Ramos (cell line): ENCODE data around the gene SLC36A3.
"Not testable (repeated sequence)": the region's sequence is repeated elsewhere in the genome, so short reads cannot be mapped to it uniquely, and the experiment has no call there.

Source experiments
- in situ Hi-C: fragments of 300-500 bp; cut with MboI; formaldehyde crosslinking; loops from one replicate; pipeline ENCODE4 v1.14.3; 2022; ENCODE audit warnings: low sequenced_read_pairs; ENCODE audit not compliant: unreplicated experiment

The SLC36A3 gene

DNA sequence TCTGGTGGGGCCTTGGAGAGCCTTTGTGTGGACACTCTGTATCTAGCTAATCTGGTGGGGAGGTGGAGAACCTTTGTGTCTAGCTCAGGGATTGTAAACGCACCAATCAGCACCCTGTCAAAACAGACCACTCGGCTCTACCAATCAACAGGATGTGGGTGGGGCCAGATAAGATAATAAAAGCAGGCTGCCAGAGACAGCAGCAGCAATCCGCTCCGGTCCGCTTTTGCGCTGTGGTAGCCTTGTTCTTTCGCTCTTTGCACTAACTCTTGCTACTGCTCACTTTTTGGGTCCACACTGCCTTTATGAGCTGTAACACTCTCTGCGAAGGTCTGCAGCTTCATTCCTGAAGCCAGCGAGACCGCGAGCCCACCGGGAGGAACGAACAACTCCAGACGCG lies 6.3 kb upstream of the SLC36A3 start:
- in situ Hi-C loops = not testable (repeated sequence)

DNA sequence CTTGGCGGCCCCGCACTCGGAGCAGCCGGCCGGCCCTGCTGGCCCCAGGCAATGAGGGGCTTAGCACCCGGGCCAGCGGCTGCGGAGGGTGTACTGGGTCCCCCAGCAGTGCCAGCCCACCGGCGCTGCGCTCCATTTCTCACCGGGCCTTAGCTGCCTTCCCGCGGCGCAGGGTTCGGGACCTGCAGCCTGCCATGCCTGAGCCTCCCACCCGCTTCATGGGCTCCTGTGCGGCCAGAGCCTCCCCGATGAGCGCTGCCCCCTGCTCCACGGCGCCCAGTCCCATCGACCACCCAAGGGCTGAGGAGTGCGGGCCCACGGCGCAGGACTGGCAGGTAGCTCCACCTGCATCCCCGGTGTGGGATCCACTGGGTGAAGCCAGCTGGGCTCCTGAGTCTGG lies 5.7 kb upstream of the SLC36A3 start:
- in situ Hi-C loops = not testable (repeated sequence)

DNA sequence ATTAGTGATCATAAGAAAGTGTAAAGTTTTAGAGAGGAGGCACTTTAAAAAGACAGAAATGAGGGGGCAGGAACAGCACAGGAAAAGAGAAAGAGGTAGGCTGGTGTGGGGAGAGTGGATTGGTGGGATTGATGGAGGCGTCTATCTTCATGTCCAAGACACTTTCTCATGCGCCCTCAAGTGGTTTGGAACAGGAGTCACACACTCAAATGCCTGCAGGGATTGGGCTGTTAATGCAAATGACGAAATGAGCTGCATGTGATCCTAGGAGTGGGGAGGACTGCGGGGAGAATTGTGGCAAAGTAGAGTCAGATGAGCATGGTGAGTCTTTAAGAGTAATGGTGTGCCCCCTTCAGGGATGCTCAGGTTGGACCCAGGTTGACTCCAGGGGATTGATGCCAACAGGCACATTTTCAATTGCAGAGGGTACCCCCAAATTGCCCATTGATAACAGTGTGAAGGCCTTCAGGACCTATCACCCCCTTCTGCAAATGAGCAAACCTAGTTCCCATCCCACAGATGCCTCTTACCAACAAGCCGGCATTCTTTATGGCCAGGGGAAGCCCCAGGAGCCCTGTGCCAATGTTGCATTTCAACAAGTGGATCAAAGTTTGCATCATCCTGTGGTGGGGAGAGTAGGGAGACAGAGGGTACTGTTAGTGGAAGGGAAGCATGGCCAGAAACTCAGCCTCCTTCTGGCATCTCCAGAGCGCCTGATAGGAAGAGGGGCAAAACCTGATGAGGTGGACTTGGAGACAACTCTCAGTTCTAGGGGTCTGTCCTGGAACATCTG lies 5.3 kb downstream of the SLC36A3 start:
- in situ Hi-C loops = no loop called here

DNA sequence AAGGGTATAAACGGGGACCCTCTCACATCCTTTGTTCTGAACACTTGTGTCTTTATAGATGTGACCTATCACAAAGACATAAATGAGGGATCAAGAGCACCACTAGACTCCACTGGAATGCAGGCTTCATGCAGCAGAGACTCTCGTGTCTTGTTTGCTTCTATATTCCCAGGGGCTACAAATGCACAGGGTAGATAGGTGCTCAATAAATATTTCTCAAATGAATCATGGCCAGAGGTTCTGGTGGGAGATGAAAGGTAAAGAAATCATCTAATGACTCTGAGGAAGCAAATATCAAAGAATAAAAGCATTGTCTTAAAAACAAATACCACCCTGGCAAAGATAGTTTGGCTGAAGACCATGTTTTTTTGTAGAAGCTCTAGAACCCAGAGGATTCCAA lies 6.6 kb downstream of the SLC36A3 start:
- in situ Hi-C loops = no loop called here

DNA sequence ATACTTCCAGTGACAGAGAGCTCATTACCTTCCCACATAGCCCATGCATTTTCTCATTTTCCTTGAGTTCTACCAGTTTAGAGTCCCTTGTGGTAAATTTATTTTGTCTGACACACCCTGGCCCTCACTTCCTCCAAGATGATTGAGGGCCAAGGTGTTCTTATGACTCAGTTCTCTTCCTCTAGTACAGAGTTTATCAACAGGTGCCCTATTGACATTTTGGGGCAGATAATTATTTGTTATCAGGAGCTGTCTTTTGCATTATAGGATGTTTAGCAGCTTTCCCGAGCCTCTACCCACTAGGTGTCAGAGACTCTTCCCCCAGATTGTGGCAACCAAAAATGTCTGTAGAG lies 7.1 kb downstream of the SLC36A3 start:
- in situ Hi-C loops = no loop called here

DNA sequence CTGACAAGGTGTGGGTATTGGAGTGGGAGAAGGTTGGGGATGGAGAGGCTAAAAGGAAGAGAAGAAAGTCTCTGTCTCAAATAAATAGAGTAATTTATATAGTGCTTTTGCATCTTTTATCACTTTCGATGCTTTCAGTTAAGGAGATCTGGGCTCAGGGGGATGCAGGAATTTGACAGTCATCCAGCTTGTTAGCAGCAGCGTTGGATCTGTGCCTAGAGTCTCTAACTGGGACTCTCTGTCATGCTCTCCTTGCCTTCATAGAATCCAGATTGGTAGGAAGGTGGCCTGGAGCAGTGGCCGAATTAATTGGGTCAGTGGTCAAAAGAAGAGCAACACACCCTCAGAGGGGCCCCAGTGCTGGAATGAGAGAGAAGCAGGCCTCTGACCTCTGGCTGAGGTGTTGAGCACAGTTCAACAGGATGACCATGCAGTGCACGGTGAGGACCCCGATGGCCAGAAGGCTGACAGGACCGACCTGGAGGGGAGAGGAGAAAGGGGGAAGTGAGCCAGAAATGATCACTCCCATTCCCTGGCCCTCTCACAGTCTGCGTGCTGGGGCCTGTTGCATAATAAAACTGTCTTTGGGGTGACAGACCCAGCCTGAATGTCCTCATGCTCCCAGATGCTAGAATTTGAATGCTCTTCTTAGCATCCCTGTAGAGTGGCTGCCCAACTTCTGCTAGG lies 7.6 kb downstream of the SLC36A3 start:
- in situ Hi-C loops = no loop called here

DNA sequence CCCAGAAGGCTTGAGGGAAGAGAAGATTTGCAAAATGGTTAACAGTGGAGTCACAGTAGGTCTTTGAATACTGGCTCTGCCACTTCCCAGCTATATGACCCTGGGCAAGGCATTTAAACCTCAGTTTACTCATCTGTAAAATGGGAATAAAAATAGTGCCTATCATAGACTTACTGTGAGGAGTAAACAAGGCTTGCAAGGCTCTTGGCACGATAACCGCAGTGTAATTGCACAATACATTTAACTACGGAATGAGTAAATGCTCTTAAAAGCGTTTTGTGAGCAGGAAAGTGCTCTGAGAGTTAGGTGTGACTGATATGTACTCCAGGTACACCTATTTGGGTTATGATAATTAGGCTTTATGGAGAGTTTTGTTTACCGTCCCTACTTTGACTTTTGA lies 8.4 kb downstream of the SLC36A3 start:
- in situ Hi-C loops = no loop called here

DNA sequence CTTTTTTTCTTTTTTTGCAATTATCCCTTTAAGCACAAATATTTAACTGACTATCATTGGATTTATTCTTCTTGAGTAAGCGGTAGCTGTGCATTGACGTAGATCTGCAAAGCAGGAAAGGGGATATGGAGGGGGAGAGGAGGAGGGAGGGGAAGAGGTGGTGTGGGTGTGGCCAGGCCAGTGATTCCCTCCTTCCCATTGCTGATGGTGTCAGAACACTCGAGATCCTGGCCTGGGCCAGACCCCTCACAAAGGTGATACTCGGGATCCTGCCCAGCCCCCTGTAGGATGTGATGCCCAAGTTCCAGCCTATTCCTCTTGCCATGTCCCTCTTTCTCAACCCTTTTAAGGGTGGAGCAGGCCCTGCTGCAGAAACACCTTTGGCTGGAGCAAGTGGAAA lies 9.9 kb downstream of the SLC36A3 start:
- in situ Hi-C loops = no loop called here

DNA sequence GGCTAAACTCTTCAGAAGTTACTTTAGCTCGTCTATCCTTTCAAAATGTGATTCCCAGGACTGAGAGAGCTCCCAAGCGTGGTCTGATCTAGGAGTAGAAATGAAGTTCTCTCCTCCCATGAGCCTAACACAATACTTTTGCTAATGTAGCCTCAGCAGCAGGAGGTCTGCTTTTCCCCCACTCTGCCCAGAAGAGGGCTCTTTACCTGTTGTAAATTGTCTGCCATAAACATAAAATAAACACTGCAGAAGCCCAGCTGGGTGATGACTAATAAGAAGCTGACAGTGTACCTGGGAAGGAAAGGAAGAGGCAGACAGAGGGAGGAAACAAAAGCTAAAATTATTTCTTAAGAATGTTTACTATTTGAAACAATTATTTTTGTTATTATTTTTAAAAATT lies 15.4 kb downstream of the SLC36A3 start:
- in situ Hi-C loops = no loop called here

DNA sequence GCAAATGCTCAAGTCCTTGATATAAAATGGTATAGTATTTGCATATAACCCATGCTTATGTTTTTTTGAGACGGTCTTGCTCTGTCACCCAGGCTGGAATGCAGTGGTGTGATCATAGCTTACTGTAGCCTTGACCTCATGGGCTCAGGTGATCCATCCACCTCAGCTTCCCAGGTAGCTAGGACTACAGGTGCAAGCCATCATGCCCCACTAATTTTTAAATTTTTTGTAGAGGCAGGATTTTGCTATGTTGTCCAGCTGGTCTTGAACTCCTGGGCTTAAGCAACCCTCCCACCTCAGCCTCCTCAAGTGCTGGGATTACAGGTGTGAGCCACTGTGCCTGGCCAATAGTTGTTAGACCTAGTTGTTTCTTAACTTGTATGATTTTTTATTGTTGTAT lies 17.3 kb downstream of the SLC36A3 start:
- in situ Hi-C loops = no loop called here

DNA sequence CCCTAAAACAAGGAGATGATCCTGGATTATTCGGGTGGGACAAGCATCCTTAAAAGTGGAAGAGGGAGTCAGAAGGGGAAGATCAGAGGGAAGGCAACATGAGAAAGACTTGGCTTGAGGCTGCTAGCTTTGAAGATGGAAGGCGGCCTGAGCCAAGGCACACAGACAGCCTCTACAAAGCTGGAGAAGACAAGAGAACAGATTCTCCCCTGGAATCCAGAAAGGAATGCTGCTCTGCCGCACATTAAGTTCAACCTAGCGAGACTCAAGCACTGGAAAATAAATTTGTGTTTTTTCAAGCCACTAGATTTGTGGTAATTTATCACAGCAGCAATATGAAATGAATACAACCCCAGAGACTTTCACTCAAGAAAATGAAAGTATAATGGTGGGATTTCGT lies 17.9 kb downstream of the SLC36A3 start:
- in situ Hi-C loops = no loop called here

DNA sequence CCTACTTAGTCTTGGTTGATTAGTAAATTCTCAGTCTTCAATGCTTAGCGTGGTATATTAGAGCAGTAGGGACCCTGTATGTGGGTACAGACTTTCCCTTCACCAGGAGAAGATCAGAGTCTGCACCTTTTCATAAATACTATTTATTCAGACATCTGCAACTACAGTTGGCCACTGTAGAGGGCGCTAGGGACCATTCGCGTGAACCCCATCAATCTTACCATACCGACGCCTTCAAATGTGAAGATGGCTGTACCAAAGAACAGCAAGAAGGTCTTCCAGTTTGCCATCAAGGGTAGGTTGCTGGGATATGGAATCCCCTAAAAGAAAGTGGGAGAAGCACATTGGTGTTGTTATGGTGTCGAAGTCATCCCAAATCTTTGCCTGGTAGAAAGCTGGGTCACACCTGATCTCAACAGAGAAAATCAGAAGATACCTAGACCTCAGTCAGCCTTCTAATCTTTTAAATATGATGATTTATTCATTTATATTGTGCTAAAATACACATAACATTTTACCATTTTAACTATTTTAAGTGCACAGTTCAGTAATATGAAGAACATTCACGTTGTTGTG lies 19.1 kb downstream of the SLC36A3 start:
- in situ Hi-C loops = no loop called here

DNA sequence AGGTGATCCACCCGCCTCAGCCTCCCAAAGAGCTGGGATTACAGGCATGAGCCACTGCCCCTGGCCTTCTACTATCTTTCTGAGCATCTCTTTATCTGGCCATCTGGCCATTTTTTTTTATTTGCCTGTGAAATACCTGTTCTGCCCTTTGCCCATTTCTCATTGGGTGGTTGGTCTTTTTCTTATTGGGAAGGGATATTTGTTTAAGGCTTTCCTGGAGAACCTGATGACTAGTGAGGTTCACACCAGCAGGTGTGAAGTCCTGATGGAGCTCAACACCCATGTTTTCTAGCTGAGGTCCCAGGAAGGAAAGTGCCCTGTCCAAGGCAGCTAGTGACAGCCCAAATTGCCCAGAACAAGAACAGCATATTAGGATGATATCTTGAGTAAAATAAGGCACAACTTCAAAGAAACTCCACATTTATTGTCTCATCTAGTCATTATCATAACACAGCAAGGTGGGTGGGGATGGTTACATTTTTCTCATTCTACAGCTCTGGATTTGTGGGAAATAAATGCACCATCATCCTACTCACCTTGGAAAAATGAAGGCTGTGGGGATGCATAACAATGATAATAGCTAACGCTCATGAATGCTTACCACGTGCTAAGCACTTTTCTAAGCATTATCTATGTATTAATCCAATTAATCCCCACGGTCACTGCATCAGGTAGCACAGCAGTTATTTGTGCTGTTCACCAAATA lies 20.3 kb downstream of the SLC36A3 start:
- in situ Hi-C loops = no loop called here

DNA sequence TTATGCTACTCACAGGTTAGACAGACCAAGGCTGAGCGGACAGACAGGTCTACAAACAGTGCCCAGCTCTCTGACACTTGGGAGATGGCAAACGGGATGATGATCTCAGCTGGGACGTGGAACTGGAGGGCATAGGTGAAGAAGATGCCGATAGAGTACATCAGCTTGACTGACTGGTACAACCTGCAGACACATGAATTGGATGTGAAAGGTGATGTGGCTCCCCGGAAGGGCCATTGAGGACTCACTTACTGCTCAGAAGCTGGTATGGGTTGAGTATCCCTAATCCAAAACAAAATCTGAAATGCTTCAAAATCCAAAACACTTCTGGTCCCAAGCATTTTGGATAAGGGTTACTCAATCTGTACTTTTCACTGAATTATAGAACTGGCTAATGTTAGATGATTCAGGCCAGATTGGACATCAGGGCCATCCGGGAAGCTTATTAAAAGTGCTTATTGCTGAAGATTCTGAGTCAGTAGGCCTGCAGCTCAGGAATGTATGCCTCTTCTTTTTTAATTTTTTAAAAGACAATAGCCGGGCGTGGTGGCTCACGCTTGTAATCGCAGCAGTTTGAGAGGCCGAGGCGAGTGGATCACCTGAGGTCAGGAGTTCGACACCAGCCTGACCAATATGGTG lies 22.4 kb downstream of the SLC36A3 start:
- in situ Hi-C loops = no loop called here

DNA sequence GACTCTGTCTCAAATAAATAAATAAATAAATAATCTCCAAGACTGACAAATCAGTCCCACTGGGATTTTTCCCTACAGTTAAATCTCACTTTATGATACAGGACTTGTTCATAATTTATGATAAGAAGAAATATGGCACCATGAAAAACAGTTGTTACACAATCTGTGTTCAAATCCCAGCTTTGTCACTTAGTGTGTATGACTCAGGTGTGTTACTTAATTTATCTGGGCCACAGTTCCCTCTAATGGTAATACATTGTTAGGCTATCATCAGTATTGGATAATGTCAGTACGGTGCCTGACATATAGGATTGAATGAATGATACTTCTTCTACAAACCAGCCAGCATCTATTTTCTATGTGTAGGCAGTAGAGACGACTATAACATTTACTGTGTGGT lies 23.1 kb downstream of the SLC36A3 start:
- in situ Hi-C loops = no loop called here

DNA sequence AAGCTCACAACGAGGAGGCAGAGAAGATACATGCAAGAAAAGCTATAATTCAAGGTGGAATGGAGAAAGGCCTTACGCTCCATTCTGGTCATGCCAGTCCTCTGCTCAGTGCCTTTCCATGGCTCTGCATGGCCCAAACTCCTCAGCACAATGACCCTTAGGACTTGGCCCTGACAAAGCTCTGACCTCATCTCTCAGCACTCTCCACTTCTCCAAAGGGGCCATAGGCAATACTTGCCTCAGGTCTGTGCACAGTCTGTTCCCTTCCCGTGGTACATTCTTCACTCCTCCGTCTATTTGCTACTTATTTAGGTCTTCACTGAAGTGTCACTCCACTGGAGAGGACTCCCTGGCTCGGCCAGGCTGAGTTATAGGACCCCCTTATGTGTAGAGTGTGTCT lies 24.7 kb downstream of the SLC36A3 start:
- in situ Hi-C loops = no loop called here

DNA sequence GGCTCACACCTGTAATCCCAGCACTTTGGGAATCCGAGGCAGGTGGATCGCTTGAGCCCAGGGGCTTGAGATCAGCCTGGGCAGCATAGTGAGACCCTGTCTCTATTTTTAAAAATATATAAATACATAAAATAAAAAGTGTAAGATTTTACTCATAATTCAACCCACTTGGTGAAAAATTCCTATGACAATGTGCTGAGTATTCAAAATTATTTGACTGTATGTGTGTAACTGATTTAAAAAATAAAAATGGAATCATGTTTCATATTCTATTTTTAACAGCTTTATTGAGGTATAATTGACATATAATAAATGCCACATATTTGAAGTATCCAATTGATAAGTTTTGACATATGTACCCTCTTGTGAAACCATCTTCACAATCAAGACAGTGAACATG lies 27.8 kb downstream of the SLC36A3 start:
- in situ Hi-C loops = no loop called here

DNA sequence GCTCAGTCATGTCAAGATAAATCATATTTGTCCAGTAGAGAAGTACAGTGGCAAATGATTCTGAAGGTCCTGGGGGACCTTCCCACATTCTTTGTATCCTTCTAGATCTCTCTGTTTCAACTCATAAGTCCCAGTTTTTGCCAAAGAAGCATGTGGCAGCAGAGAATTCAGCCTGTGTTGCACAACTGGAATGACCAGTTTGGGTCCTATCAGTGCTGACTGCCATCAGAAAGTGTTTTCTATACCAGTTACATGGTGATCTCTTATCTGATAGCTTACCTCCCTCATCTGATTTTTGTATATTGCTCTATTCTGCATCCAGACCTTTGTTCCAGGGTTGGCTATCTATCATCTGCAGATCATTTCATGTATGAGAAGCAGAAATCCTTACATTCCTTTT lies 28.9 kb downstream of the SLC36A3 start:
- in situ Hi-C loops = no loop called here

DNA sequence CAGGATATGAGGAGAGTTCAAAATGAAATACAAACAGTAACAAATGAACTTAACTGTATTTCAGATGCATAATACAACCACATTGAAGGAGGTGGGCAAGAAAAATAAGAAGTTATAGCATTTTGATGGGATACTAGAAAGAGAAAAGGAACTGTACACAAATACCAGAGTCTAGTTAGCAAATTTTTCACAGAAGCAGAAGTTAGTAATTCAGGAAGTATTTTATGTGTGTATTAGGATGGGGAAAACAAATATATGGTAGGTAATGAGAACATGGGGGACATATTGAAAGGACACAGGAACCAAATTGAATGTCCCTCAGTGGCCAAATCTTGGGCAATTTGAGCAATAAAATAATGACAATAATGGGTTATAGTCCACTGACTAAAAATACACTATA lies 32.2 kb downstream of the SLC36A3 start:
- in situ Hi-C loops = no loop called here

DNA sequence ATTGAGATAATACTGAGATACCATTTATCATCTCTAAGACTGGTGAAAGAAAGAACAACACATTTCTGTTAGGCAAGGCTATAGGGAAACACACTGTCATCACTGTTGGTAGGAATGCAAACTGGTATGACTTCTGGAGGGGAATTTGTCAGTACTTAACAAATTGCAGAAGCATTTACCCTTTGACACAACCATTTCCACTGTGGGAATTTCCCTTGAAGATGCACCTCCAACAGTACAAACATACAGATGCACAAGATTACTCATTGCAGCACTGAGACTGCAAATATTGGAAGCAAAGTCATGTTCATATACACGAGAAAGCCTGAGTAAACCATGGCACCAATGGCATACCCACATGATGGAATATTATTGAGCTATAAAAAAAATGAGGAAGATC lies 33.0 kb downstream of the SLC36A3 start:
- in situ Hi-C loops = no loop called here
